Nephron progenitor cell (in vitro differentiated cells): ENCODE data around the gene DNAJB5.
"Not testable (repeated sequence)": the region's sequence is repeated elsewhere in the genome, so short reads cannot be mapped to it uniquely, and the experiment has no call there.

Experiments used
- DNase-seq: peaks from one replicate; pipeline ENCODE4 v3.0.0; 2021
- H3K27ac Mint-ChIP-seq: 2 replicates; pipeline ENCODE4 v1.8.0; 2021; ENCODE audit warnings: mild to moderate bottlenecking, moderate library complexity, mixed read lengths
- H3K27me3 Mint-ChIP-seq: 2 replicates; pipeline ENCODE4 v1.8.0; 2021; ENCODE audit warnings: mild to moderate bottlenecking, low read depth, mixed read lengths; ENCODE audit not compliant: poor library complexity
- H3K36me3 Mint-ChIP-seq: 2 replicates; pipeline ENCODE4 v1.8.0; 2021; ENCODE audit warnings: low read depth, mixed read lengths
- H3K4me1 Mint-ChIP-seq: 2 replicates; pipeline ENCODE4 v1.8.0; 2021; ENCODE audit warnings: mixed read lengths
- H3K4me3 Mint-ChIP-seq: 2 replicates; pipeline ENCODE4 v1.8.0; 2021; ENCODE audit warnings: mild to moderate bottlenecking, moderate library complexity, mixed read lengths
- H3K9me3 Mint-ChIP-seq: 2 replicates; pipeline ENCODE4 v1.8.0; 2021; ENCODE audit warnings: mild to moderate bottlenecking, moderate library complexity, mixed read lengths
- TF ChIP-seq, protein P1 (sequence below): fragments of 200-600 bp; sonication (generic); IDR thresholded peaks from 2 replicates; pipeline ENCODE4 v1.5.0; 2021; ENCODE audit warnings: antibody characterized with exemption

DNAJB5 gene

DNA sequence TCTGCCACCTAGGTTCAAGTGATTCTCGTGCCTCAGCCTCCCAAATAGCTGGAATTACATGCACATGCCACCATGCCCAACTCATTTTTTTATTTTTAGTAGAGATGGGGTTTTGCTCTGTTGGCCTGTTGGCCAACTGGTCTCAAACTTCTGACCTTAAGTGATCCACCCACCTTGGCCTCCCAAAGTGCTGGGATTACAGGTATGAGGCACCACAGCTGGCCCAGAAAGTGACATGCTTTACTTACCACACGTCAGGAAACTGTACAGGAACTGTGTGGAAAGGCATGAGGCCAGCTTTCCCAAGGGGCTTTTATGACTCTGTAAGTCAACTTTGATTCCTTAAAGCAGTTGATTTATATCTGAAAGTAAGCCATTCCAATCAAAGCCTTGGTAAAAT lies 25.0 kb downstream of the DNAJB5 start:
- Mint-ChIP-seq H3K27me3 (peaks cover 8% of the 10 kb centered on the region), H3K9me3 (peaks cover 80% of the 10 kb centered on the region), H3K4me1 (peaks cover 8% of the 10 kb centered on the region), H3K27ac (no peak overlapping the region), H3K36me3 (peaks cover 78% of the 10 kb centered on the region), H3K4me3 (no peak overlapping the region)
- no peak for DNase-seq
- TF ChIP-seq, protein P1, sequence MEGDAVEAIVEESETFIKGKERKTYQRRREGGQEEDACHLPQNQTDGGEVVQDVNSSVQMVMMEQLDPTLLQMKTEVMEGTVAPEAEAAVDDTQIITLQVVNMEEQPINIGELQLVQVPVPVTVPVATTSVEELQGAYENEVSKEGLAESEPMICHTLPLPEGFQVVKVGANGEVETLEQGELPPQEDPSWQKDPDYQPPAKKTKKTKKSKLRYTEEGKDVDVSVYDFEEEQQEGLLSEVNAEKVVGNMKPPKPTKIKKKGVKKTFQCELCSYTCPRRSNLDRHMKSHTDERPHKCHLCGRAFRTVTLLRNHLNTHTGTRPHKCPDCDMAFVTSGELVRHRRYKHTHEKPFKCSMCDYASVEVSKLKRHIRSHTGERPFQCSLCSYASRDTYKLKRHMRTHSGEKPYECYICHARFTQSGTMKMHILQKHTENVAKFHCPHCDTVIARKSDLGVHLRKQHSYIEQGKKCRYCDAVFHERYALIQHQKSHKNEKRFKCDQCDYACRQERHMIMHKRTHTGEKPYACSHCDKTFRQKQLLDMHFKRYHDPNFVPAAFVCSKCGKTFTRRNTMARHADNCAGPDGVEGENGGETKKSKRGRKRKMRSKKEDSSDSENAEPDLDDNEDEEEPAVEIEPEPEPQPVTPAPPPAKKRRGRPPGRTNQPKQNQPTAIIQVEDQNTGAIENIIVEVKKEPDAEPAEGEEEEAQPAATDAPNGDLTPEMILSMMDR, result no peak

DNA sequence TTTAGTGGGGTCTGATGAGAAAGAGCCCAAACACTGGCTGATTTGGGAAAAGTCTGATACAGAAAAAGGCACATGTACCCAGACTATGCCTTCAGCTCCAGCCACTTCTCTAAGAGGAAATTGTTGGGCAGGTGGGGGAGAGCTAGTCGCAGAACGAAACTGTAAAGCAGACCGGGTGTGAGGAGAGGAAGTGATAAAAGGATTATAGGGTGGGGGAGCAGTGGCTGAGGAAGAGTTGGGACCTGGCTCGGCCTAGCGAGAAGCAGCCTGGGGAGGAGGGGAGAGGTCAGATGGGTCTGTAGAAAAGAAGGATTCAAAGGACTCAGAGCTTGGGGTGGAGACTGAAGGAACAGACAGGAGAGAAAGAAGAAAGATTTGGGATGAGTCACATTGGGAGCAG lies 33.9 kb downstream of the DNAJB5 start:
- Mint-ChIP-seq H3K9me3 (peaks cover 26% of the 10 kb centered on the region), H3K27ac (peak overlapping the region; percentile 44), H3K36me3 (peaks cover 64% of the 10 kb centered on the region), H3K4me1 (peaks cover 50% of the 10 kb centered on the region)
- H3K4me3 Mint-ChIP-seq, DNase-seq, H3K27me3 Mint-ChIP-seq: not testable (repeated sequence)

DNA sequence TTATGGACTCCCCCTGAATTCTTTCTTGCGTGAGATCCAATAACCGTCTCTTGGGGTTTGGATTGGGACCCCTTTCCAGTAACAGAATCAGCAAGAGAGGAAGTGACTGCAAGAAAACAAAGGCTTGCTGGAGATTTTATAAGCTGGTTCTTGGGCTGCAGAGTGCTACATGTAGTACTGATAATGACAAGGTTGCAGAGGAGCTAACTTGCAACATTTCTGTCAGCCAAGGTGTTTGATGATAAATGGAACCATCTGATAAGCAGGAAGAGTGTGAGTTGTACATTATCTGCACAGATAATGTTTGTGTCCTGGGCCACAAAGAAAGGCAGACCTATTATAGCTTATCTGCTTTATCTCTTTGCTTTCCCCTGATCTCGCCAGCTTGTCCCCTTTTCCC lies 37.1 kb downstream of the DNAJB5 start:
- Mint-ChIP-seq H3K4me1 (peaks cover 47% of the 10 kb centered on the region), H3K36me3 (peaks cover 61% of the 10 kb centered on the region), H3K9me3 (peaks cover 20% of the 10 kb centered on the region), H3K4me3 (no peak overlapping the region), H3K27me3 (peaks cover 2% of the 10 kb centered on the region), H3K27ac (peak overlapping the region; percentile 34)
- DNase-seq, result no peak
- TF ChIP-seq, protein P1, result no peak

DNA sequence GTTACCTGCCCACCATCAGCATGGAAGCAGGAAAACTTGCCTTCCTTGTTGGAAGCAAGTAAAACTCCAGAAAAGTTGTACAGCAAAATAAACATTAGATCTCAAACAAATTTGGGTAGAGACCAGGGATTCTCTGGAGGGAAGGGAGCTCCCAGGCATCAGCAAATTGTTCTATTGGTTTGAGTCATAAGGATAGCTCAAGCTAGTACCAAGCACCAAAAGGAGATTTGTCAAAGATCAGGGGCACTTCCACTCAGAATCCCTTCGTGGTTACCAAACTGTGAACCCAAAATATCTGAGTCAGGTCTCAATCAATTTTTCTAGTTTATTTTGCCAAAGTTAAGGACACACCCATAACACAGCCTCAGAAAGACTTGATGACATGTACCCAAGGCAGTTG lies 37.8 kb downstream of the DNAJB5 start:
- H3K4me1 Mint-ChIP-seq, result peaks cover 43% of the 10 kb centered on the region
- no peaks in the 10 kb centered on the region for H3K27me3 Mint-ChIP-seq
- peak overlapping the region; percentile 84 for H3K27ac Mint-ChIP-seq
- no peak for DNase-seq
- no peak overlapping the region for H3K4me3 Mint-ChIP-seq
- TF ChIP-seq, protein P1, result no peak
- H3K36me3 Mint-ChIP-seq, result peaks cover 59% of the 10 kb centered on the region
- peaks cover 20% of the 10 kb centered on the region for H3K9me3 Mint-ChIP-seq

DNA sequence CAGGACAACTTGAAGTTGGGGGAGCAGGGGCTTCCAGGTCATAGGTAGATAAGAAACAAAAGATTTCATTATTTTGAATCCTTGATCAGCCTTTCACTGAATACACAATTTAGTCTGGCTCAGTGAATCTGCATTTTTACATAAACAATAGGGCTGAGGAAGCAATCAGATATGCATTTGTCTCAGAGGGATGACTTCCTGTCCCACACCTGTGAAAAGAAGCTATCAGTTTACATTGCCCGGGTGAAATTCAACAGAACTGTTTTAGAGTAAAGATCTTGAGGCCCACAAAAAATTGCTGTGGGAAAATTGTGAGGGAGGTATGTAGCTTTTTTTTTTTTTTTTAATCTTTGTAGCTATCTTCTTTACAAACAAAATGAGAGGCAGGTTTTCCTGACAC lies 38.3 kb downstream of the DNAJB5 start:
- H3K36me3 Mint-ChIP-seq, result peaks cover 55% of the 10 kb centered on the region
- peaks cover 20% of the 10 kb centered on the region for H3K9me3 Mint-ChIP-seq
- H3K27me3 Mint-ChIP-seq, result no peaks in the 10 kb centered on the region
- H3K4me3 Mint-ChIP-seq, result no peak overlapping the region
- DNase-seq, result no peak
- H3K4me1 Mint-ChIP-seq, result peaks cover 43% of the 10 kb centered on the region
- H3K27ac Mint-ChIP-seq, result no peak overlapping the region
- TF ChIP-seq, protein P1, result no peak

DNA sequence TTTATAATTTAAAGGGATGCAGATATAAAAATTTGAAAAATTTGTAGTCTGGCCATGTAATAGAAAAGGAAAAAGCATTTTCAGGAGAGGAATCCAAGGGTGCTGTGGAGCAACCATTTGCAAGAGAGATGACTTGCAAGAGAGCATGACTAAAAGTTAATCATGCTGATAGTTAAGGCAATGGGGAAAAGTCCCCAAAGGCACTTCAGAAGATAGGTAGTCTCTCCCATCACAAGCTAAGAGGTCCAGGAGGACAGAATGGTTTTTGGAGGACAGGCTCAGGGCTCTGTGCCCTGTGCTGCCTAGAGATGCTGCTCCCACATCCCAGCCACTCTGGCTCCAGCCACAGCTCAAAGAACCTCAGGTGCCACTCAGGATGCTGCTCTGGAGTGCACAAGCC lies 38.8 kb downstream of the DNAJB5 start:
- Mint-ChIP-seq H3K4me1 (peaks cover 42% of the 10 kb centered on the region), H3K27ac (no peak overlapping the region), H3K9me3 (peaks cover 20% of the 10 kb centered on the region), H3K4me3 (no peak overlapping the region), H3K36me3 (peaks cover 53% of the 10 kb centered on the region), H3K27me3 (no peaks in the 10 kb centered on the region)
- TF ChIP-seq, protein P1, result no peak
- no peak for DNase-seq
